ES-I3 (cell line): Measurements from ENCODE around the gene FARP1.

Experiments used
- H3K36me3 ChIP-seq: 2 replicates; pipeline ENCODE4 v1.6.1; 2013; ENCODE audit warnings: mild to moderate bottlenecking, low read length, control low read depth, moderate library complexity; ENCODE audit not compliant: insufficient read depth
- H3K4me1 ChIP-seq: 2 replicates; pipeline ENCODE4 v1.6.1; 2013; ENCODE audit warnings: mild to moderate bottlenecking, control low read depth, low read length; ENCODE audit not compliant: insufficient read depth
- H3K9ac ChIP-seq: 2 replicates; pipeline ENCODE4 v1.6.1; 2013; ENCODE audit warnings: low read depth, mild to moderate bottlenecking, low read length, moderate library complexity
- H3K9me3 ChIP-seq: 2 replicates; pipeline ENCODE4 v1.6.1; 2013; ENCODE audit warnings: mild to moderate bottlenecking, low read length, moderate library complexity; ENCODE audit not compliant: control insufficient read depth, insufficient read depth

The FARP1 gene

DNA sequence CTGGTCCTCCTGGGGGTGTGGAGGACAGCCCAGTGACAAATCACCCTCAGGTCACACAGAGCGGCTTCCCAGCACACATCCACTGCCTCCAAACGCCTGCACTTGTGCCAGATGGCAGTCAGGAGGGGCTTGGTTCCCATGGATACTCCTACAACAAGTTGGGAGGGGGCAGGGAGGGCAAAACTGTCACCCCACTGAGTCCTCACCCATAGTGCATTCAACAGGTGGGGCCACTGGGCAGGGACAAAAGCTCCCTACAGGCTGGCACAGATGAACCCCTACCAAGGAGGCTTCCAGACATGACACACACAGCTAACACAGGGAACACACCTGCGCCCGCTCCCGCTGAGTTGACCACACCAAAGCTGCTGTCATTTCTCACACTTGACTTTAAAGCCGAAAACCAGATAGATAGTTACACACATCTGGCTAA is 313.5 kb downstream of the FARP1 start:
- Histone ChIP-seq H3K36me3 (peaks cover 4% of the 10 kb centered on the region), H3K9ac (no peak overlapping the region), H3K4me1 (peaks cover 2% of the 10 kb centered on the region), H3K9me3 (no peaks in the 10 kb centered on the region)

DNA sequence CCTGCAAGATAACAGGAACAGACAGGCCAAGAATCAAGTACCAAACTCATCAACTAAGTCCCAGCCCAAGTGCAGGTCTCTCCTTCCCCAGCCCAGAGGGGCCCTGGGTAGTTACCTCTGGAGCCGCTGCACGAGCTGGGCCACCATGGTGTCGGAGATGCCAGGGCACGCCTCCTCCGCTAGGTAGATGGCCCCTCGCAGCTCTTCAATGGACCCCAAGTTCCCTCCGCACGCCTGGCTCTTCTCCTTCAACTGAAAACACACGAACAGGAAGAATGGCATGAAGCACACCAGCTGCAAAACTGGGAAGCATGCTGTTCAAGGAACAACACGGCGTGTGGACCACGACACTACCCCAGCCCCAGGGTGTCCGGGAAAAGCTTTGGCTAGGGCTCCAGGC is 314.2 kb downstream of the FARP1 start:
- Histone ChIP-seq H3K9me3 (no peaks in the 10 kb centered on the region), H3K36me3 (peaks cover 4% of the 10 kb centered on the region), H3K4me1 (no peaks in the 10 kb centered on the region), H3K9ac (no peak overlapping the region)

DNA sequence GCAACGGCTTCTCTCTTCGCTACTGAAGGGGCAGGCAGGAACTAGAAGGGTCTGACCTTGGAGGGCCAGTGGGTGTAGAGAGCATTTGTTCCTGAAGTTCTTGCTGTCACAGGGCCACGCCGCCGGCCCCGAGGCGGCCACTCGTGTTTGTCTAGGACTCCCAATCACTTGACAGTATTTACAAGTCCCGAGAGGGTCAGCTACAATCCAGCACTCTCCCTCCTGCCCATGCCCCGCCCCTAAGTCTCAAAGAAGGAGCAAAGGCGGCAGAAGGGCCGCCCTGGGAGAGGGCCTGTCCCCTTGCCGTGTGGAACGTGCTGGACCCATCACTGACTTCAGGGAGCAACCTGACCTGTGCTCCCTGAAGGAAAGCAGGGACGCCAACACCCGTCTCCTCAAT is 315.5 kb downstream of the FARP1 start:
- Histone ChIP-seq H3K36me3 (peaks cover 10% of the 10 kb centered on the region), H3K9ac (no peak overlapping the region), H3K9me3 (no peaks in the 10 kb centered on the region), H3K4me1 (no peaks in the 10 kb centered on the region)

DNA sequence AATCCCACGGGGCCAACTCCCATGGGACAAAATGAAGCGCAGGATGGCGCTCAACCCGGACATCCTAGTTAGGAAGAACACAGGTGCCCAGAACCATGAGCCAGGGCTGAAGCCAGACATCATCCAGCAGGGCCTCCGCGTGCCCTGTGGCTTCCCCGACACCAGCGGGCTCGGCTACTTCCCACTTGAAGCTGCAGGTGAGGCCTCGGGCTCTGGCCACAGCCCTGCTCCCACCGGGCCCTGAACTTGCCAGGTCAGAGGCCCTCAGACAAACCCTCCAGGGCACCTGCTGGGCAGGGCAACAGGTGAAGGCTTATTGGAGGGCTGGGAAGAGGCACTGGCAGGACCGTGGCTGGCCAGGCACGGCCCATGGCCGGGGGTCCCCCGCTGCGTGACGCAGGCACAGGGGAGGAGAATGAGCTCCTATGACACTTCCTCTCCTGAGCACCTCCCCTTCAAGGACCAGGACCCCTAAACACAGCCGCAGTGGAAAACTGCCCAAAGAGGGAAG is 316.3 kb downstream of the FARP1 start:
- Histone ChIP-seq H3K9ac (no peak overlapping the region), H3K9me3 (no peaks in the 10 kb centered on the region), H3K4me1 (no peaks in the 10 kb centered on the region), H3K36me3 (peaks cover 14% of the 10 kb centered on the region)

DNA sequence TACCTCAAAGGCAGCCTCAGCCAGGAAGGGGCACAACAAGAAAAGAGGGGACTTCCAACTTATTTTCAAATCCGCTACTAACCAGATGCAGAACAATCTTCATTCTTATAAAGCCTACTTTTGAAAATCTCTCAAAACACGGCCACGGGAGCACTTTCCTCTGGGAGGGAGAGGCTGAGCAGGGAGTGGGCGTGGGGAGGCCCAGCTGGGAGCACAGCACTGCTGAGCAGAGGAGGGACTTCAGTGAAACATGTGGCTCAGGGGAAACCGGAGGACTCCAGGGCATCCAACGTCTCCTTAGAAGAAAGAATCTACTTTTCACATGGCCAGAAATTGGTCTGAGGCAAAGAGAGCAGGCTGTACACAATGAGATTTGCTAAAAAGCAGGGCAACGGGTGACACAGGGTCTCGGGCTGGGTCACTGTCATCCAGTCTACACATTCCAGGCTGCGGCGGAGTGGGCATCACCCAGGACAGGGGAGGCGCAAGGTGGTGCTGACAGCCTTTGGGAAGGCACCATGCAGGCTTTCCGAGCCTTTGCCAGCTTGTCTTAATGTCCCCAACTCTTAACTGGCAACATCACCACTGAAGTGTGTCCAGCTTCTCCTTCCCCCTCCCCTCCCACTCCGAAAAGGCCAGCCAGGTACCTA is 317.0 kb downstream of the FARP1 start:
- Histone ChIP-seq H3K9me3 (no peaks in the 10 kb centered on the region), H3K4me1 (no peaks in the 10 kb centered on the region), H3K36me3 (peaks cover 14% of the 10 kb centered on the region), H3K9ac (no peak overlapping the region)

DNA sequence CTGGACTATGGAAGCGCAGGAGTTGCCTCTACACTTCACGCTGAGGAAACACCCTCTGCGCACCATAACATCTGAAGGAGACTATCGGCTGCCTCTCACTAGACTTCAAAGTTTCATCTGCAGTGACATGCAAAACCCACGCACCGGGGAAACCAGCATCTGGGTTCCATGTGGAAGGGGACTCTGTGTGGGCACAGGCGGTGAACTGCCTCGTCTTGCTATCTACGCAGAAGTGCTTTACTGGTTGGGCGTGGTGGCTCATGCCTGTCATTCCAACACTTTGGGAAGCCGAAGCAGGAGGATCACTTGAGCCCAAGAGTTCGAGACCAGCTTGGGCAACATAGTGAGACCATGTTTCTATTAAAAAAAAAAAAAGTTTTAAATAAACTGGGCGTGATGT is 317.6 kb downstream of the FARP1 start:
- H3K4me1 ChIP-seq: no peaks in the 10 kb centered on the region
- no peaks in the 10 kb centered on the region for H3K9me3 ChIP-seq
- H3K9ac ChIP-seq: no peak overlapping the region
- peaks cover 16% of the 10 kb centered on the region for H3K36me3 ChIP-seq

DNA sequence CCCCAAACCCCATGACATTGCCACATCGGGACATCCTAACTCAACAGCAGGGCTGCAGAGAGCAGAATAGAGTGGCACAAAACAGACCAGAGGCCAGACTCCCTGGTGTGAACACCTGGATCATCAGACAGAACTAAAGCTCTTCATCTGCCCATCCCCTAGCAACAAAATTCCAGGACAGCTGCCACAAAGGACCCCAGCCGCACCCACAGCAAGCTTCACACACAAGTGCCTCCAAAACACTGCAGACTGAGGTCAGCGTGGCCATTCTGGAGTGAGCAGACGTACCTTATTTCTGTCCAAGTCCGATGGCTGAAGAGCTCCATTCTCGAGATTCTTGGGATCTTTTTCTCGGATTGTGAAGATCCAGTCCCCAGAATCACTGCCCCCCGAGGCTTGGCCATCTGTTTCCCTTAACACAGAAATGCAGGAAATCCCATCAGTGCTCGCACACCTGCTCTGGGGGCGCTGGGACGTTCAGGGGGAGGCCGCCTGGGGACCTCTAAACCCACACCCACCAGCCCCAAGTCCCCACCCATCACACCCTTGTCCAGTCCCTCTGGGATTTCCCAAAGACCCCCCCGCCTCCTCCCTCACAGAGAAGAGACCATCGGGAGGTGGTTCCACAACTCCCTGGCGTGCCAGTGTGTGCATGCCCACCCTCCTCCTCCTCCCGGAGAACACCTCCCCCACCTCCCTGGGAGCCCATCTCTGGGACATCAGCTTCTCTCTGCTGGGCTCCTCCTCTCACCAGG is 318.8 kb downstream of the FARP1 start:
- Histone ChIP-seq H3K9me3 (no peaks in the 10 kb centered on the region), H3K36me3 (peaks cover 12% of the 10 kb centered on the region), H3K4me1 (no peaks in the 10 kb centered on the region), H3K9ac (no peak overlapping the region)

DNA sequence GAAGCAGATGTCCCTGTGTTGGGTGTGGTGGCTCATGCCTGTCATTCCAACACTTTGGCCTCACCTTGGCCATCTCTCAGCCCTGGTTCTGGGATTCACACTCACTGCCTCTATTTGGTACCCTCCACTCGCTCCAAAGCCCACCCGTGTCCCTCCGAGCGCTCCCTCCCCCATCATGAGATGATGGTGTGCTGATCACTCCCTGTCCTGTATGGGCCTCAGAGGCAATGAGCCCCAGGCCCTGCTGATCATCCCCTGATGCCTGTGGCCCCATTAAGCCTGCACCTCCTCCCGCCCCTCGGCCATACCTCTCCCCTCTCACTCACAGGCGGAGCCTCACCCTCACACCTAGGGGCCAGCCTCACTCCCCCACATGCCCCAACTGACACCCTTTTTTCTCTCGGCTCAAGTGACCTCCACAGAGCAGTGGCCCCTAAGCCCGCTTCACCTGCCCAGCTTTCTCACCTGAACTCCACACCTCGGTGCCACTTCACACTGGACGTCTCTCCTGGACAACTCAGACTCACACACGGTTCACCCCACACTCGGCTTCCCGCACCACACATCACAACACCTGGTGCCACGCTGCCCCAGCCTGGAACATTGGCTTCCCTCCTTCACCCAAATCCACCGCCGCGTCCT is 319.5 kb downstream of the FARP1 start:
- Histone ChIP-seq H3K36me3 (peaks cover 12% of the 10 kb centered on the region), H3K9ac (no peak overlapping the region), H3K9me3 (no peaks in the 10 kb centered on the region), H3K4me1 (no peaks in the 10 kb centered on the region)

DNA sequence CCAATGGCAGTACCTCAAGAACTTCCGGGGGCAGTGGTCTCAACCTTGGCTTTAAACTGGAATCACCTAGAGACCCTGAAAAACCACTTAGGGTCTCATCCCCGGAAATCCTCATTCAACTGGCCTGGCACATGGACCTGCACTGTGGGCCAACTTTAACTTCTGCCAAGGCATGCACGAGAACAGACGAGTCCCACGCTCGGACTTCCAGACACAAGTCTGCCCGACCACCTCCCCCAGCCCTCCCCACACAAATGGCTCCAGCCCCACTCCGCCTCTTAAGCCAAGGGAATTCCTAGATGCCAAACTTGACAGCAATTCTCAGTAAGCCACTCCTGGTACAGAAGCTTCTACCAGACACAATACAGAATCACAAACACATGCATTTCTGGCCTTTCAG is 320.1 kb downstream of the FARP1 start:
- Histone ChIP-seq H3K9me3 (no peaks in the 10 kb centered on the region), H3K36me3 (peaks cover 12% of the 10 kb centered on the region), H3K9ac (no peak overlapping the region), H3K4me1 (no peaks in the 10 kb centered on the region)

DNA sequence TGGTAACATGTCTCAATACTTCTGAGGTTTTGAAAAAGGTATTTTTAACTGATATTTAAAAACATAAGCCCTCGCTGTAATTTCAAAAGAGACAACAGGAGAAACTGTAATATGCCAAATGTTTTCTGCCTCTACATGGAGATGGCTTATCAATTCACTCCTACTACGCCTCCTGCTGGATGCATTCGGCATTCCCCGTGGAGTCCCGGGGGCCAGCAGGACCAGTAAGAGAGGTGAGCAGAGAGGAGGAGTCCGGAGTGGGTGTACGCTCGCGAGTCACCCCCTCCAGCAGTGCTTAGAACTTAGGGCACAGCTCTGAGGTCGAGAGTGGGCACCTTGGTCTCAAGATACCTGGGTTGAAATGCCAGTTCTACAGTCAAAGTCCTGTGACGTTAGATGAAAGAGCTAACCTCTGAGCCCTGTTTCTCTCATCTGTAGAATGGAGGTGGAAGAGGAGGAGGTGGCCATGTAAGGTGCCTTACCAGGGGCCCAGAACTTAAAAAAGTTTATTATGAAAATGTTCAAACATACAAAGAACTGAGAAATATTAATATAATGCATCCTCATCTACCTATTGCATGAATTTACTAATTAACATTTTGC is 323.8 kb downstream of the FARP1 start:
- no peaks in the 10 kb centered on the region for H3K4me1 ChIP-seq
- H3K36me3 ChIP-seq: peaks cover 12% of the 10 kb centered on the region
- no peak overlapping the region for H3K9ac ChIP-seq
- H3K9me3 ChIP-seq: no peaks in the 10 kb centered on the region

DNA sequence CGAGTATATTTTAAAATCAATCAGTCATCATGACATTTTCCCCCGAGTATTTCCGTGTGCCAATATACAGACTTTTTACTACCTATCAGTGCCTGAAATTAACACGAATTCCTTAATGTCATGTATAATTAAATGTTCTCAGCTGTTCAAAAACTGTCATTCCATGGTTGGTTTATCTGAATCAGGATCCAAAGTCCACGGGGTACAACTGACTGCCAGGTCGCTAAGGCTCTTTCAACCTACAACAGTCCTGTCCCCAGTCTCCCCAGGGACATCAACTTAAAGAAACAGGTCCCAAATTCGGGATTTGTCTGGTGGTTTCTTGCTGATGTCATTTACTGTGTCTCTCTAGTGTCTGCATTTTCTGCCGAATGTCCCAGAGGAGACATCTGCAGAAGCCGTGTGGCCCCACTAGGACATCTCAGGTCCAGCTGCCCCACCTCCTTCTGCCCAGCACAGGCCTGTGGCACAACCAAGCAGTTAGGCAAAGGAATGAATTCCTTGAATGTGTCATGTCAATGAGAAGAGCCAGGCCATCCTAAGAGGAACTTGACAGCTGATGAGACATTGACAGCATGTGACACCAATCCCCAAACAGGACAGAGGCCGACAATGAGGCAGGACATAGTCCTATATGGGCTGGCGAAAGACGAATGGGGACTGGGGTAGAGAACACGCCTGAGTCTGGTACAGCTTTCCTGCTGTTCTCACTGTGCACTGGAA is 324.5 kb downstream of the FARP1 start:
- Histone ChIP-seq H3K36me3 (peaks cover 18% of the 10 kb centered on the region), H3K9ac (no peak overlapping the region), H3K9me3 (no peaks in the 10 kb centered on the region)

DNA sequence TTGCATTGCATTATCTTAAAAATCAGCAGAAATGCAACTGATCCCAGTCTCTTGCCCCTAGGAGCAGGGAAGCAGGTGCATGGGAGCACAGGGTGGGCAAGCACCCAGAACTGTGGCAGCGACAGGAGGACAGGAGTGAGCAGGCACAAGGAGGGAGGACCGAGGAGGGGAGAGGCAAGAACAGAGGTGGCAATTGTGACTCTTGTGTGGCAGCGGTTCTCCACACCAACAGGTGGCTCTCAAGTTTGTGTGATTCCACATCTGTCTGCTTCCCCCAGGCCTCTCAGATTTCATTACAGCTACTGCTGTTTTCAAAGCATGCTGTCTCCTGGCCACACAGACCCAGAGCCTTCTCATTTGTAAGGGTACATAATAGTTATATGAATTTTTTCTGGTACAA is 325.5 kb downstream of the FARP1 start:
- peaks cover 17% of the 10 kb centered on the region for H3K36me3 ChIP-seq
- H3K9ac ChIP-seq: no peak overlapping the region
- no peaks in the 10 kb centered on the region for H3K4me1 ChIP-seq
- H3K9me3 ChIP-seq: no peaks in the 10 kb centered on the region

More for the DNA sequence above, 324.5 kb downstream of the FARP1 start:
- no peaks in the 10 kb centered on the region for H3K4me1 ChIP-seq

DNA sequence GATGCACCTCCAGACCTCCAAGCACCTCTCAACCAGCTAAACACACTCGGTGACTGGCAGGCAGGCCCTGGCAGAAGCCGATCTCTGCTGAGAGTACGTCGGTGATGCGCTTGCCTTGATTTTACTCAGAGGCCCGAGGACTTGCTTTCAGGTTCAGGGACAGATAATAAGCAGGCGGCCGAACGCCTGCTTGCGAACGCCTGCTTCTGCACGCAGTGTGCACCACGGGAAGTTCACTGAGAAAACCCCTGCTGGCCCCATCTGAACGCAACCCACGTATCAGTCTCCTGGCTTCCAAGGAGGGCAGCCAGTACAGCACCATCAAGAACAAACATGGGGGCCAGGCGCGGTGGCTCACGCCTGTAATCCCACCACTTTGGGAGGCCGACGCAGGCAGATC is 326.0 kb downstream of the FARP1 start:
- no peaks in the 10 kb centered on the region for H3K4me1 ChIP-seq
- no peak overlapping the region for H3K9ac ChIP-seq
- H3K36me3 ChIP-seq: peaks cover 17% of the 10 kb centered on the region
- H3K9me3 ChIP-seq: no peaks in the 10 kb centered on the region

DNA sequence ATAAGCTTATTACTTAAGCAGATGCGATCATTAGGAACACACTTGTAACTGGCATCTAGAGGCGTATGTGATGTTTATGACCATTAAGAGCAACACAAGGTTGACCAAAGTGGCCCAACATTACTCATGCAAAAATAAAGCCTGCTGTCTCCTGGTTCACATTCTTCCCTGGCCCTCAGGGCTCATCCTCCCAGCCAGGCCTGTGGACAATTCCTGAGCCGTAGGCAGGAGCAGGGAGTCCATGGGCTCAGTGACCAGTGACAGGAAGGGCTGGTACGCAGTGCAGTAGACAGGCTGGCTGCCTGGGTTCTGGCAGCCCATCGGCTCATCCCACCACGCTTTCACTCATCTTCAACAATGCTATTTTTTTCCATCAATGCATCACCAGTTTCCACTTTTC is 328.0 kb downstream of the FARP1 start:
- H3K36me3 ChIP-seq: peaks cover 16% of the 10 kb centered on the region

More for the DNA sequence above, 328.0 kb downstream of the FARP1 start:
- Histone ChIP-seq H3K9ac (no peak overlapping the region), H3K4me1 (peaks cover 6% of the 10 kb centered on the region), H3K9me3 (no peaks in the 10 kb centered on the region)
